ENCODE data around the gene HADHA. TPM values are rescaled to one million over a fixed set of nuclear protein-coding genes. Genes with fewer than 3 reads are reported as not detected.
A peak's percentile ranks its signal among the peaks of the same experiment; 100 is the strongest.

Gene HADHA
- total and polyA plus RNA-seq, 2 experiments from 2014 or later, result 154 to 223 TPM

DNA sequence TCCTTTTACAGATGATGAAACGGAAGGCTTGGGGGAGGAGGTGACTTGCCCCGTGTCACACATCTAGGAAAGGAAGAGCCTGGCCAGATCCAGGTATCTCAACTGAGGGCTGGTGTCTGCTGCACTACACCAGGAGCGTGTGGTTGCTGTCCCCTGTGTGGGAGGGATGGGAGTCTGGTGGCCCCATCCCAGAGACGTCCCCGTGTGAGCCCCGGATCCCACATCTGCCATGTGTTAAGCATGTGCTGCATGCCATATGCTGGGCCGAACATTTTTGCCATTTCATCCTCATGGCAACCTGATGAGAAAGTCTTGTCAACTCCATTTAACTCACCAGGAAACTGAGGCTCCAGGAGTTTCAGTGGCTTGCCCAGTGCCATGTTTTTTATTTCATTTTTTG, 67.3 kb downstream of the HADHA start:
- peaks cover 53% of the 10 kb centered on the region for H3K27me3 ChIP-seq
- no peak overlapping the region for H3K27ac ChIP-seq
- H3K4me3 ChIP-seq, result no peak overlapping the region
- TF ChIP-seq, protein P1, sequence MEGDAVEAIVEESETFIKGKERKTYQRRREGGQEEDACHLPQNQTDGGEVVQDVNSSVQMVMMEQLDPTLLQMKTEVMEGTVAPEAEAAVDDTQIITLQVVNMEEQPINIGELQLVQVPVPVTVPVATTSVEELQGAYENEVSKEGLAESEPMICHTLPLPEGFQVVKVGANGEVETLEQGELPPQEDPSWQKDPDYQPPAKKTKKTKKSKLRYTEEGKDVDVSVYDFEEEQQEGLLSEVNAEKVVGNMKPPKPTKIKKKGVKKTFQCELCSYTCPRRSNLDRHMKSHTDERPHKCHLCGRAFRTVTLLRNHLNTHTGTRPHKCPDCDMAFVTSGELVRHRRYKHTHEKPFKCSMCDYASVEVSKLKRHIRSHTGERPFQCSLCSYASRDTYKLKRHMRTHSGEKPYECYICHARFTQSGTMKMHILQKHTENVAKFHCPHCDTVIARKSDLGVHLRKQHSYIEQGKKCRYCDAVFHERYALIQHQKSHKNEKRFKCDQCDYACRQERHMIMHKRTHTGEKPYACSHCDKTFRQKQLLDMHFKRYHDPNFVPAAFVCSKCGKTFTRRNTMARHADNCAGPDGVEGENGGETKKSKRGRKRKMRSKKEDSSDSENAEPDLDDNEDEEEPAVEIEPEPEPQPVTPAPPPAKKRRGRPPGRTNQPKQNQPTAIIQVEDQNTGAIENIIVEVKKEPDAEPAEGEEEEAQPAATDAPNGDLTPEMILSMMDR (IDR thresholded peaks at IDR 0.05; ENCODE audit: low read depth, low read length), result no peak
- no peaks in the 10 kb centered on the region for H3K36me3 ChIP-seq
- no peaks in the 10 kb centered on the region for H3K9me3 ChIP-seq (ENCODE audit: low read depth)
- no peak for DNase-seq (ENCODE audit: low read depth in 1 of 2, low spot score in 1 of 2)
- peaks cover 6% of the 10 kb centered on the region for H3K4me1 ChIP-seq (ENCODE audit: low read depth)

DNA sequence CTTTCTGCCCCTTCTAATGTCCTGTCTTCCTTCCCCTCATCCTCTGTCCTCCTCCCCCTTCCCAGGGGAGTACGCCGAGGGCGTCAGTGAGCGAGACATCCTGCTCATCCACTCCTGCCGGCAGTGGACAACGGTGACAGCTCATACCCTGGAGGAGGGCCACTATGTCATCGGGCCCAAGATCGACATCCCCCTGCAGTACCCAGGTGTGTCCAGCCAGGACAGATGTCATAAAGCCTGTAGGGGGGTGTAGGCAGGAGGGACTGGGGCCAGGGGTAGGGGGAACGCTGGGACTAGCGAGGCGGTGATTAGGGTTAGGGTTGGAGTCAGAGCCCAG, 68.2 kb downstream of the HADHA start:
- H3K9me3 ChIP-seq (ENCODE audit: low read depth), result no peaks in the 10 kb centered on the region
- TF ChIP-seq, protein P1 (IDR thresholded peaks at IDR 0.05; ENCODE audit: low read depth, low read length), result no peak
- DNase-seq (ENCODE audit: low read depth in 1 of 2, low spot score in 1 of 2), result no peak
- peaks cover 58% of the 10 kb centered on the region for H3K27me3 ChIP-seq
- no peaks in the 10 kb centered on the region for H3K36me3 ChIP-seq
- no peak overlapping the region for H3K27ac ChIP-seq
- H3K4me1 ChIP-seq (ENCODE audit: low read depth), result peaks cover 6% of the 10 kb centered on the region
- no peak overlapping the region for H3K4me3 ChIP-seq

DNA sequence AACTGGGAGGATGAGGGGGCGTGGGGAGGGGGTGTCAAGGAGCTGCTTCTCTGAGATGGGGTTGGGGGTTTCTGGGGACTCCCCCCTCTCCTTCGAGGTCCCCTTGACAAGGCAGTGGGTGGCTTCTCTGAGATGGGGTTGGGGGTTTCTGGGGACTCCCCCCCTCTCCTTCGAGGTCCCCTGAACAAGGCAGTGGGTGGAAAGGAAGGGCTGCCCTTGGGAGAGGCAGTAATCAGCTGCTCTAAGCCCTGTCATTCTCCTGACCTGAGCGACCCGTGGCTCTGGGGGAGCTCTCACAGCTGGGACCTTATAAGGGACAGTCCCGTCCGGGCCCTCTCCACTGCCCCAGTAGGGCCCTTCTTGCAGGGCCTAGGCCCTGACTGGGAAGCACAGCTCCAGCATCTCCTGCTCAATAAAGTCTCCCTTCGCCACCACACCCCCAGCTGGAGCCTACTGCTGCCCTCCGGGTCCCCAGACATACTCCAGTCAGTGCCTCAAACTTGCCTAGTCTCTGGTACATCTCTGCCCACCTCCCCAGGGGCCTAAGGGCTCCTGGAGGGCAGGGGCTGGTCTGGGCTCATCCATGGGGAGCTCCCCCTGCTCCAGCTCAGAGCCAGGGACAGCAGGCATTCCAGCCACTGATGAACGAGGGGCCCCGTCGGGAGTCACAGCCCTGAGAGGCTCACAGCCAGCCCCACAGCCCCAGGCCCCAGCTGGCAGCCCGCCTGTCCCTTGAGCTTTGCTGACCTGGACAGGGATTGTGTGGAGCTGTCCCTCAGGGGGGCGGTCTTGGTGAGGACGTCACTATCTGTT, 68.8 kb downstream of the HADHA start:
- Histone ChIP-seq H3K9me3 (ENCODE audit: low read depth) (no peaks in the 10 kb centered on the region), H3K27me3 (peaks cover 61% of the 10 kb centered on the region), H3K27ac (no peak overlapping the region), H3K4me3 (no peak overlapping the region), H3K36me3 (no peaks in the 10 kb centered on the region), H3K4me1 (ENCODE audit: low read depth) (peaks cover 6% of the 10 kb centered on the region)
- DNase-seq (ENCODE audit: low read depth in 1 of 2, low spot score in 1 of 2), result peak in 1 of 2 donors; percentile 44
- TF ChIP-seq, protein P1 (IDR thresholded peaks at IDR 0.05; ENCODE audit: low read depth, low read length), result no peak

GRCh38 chr2:26174691-26175465, 69.6 kb downstream of the HADHA start:
- Histone ChIP-seq H3K4me3 (no peak overlapping the region), H3K27ac (no peak overlapping the region), H3K9me3 (ENCODE audit: low read depth) (no peaks in the 10 kb centered on the region), H3K27me3 (peaks cover 64% of the 10 kb centered on the region), H3K36me3 (no peaks in the 10 kb centered on the region), H3K4me1 (ENCODE audit: low read depth) (peaks cover 6% of the 10 kb centered on the region)
- TF ChIP-seq, protein P1 (IDR thresholded peaks at IDR 0.05; ENCODE audit: low read depth, low read length), result no peak
- DNase-seq (ENCODE audit: low read depth in 1 of 2, low spot score in 1 of 2), result no peak

GRCh38 chr2:26173776-26174482, 70.5 kb downstream of the HADHA start:
- H3K4me3 ChIP-seq, result peak overlapping the region; percentile 35
- no peaks in the 10 kb centered on the region for H3K36me3 ChIP-seq
- H3K9me3 ChIP-seq (ENCODE audit: low read depth), result no peaks in the 10 kb centered on the region
- H3K27me3 ChIP-seq, result peaks cover 55% of the 10 kb centered on the region
- peaks cover 6% of the 10 kb centered on the region for H3K4me1 ChIP-seq (ENCODE audit: low read depth)
- TF ChIP-seq, protein P1 (IDR thresholded peaks at IDR 0.05; ENCODE audit: low read depth, low read length), result no peak
- no peak overlapping the region for H3K27ac ChIP-seq
- no peak for DNase-seq (ENCODE audit: low read depth in 1 of 2, low spot score in 1 of 2)
